Fibroblast of skin of scalp (primary cell): Measurements from ENCODE around the gene C10orf67.

ENCODE experiments used
- DNase-seq: peaks from one replicate; pipeline ENCODE4 v3.0.0-alpha.2; 2013

C10orf67 gene

GRCh38 chr10:23158370-23158769, 186.2 kb downstream of the C10orf67 start:
- peak; percentile 58 for DNase-seq

- DNase-seq: peak; percentile 41
These were observed 186.8 kb downstream of the C10orf67 start for GRCh38 chr10:23157691-23158369.

DNA sequence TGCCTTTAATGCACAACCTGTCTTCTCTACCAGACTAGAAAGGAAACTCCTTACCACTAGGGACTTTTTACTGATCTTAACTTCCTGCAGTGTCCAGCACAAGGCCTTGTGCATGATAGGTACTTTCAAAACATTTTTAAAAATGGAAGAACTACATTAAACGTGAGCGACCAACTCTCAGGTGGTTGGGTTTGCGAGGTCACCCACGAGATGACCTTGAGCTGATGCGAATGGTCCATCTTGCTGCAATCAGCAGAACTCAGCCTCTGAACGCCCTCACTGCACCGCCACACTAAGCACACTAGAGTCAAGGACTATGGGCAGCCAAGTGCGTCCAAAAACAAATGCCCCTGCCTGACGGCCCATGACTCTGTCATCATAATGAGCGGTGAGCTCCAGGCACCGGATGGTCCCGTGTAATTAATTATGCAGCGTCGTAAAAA, 187.3 kb downstream of the C10orf67 start:
- DNase-seq: no peak

- DNase-seq: no peak
These were observed 188.0 kb downstream of the C10orf67 start for GRCh38 chr10:23156447-23157150.

- DNase-seq: no peak
These were observed 189.4 kb downstream of the C10orf67 start for GRCh38 chr10:23155169-23155568.
